GM21825 (cell line): ENCODE results near the gene TTLL1.
"Not testable (repeated sequence)": the region's sequence is repeated elsewhere in the genome, so short reads cannot be mapped to it uniquely, and the experiment has no call there.

ENCODE experiments used
- ATAC-seq: cut with Tn5 transposase; IDR thresholded peaks from one replicate; pipeline ENCODE4 v1.9.1; 2021; ENCODE audit warnings: mild to moderate bottlenecking, moderate library complexity; ENCODE audit not compliant: unreplicated experiment

TTLL1 gene

DNA sequence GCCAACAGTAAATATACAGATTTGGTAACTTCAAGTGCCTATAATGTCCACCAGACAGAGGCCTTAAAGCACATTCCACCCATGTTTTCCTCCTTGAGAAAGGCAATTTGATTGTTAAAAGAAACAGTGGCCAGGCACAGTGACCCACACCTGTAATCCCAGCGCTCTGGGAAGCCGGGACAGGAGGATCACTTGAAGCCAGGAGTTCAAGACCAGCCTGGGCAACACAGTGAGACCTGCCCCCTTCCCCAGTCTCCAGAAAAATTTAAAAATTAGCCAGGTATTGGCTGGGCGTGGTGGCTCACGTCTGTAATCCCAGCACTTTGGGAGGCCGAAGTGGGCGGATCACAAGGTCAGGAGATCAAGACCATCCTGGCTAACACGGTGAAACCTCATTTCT, 93.5 kb downstream of the TTLL1 start:
- not testable (repeated sequence) for ATAC-seq

DNA sequence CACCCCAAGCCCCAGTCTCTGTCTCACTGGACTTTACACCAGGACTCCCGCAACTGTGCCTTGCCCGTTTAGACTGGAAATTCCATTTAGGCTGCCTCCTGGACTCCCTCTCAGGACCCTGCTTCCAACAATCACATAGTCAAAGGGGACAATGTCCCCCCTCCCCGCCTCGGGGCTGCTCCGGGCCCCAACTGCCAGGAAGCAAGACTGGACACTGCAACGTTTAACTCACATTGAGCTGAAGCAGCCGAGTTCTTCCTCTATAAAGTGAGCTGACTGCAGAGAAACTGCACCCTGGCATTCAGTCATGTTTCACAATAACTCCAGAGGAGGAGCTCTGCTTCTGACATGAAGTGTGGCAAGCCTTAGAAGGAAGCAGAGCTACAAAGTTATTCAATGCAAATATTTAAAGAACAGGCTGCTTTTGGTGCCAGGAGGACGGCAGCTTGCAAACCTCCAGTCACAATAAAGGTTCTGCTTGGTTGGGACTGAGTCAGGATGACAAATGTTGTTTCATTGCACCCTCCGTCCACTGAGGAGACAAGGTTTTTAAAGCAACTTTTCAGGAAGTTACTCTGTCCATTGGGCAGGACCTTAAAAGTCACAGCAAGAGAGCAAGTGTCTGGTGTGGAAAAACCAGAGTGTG, 94.2 kb downstream of the TTLL1 start:
- no peak for ATAC-seq

DNA sequence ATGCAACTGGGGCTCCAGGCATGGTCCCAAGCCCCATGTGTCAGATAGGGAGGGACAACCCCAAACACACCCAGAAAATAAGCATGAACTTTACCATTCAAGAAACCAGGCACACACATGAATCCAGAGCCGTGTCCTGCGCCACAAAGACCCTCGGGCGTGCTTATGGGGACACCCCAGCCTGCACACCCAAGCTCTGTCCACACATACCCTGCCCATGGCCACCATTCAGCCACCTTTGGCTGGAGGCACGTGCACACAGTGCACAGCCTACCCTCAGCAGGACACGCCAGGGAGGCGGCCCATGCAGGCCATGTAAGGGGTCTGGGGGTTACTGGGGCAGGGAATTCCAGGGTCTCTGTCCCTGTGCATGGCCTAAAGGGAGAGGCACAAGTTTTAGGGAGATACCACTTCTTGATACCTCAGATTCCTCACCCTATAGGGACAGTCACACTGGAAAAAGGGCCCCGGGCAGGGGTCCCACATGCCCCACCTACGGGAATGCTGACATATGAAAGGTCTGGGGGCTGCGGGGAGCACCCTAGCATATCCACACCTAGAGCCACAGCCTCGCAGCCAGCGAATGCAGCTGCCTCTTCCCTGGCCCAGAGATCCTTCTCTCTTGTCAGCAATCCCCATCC, 94.8 kb downstream of the TTLL1 start:
- ATAC-seq = no peak

DNA sequence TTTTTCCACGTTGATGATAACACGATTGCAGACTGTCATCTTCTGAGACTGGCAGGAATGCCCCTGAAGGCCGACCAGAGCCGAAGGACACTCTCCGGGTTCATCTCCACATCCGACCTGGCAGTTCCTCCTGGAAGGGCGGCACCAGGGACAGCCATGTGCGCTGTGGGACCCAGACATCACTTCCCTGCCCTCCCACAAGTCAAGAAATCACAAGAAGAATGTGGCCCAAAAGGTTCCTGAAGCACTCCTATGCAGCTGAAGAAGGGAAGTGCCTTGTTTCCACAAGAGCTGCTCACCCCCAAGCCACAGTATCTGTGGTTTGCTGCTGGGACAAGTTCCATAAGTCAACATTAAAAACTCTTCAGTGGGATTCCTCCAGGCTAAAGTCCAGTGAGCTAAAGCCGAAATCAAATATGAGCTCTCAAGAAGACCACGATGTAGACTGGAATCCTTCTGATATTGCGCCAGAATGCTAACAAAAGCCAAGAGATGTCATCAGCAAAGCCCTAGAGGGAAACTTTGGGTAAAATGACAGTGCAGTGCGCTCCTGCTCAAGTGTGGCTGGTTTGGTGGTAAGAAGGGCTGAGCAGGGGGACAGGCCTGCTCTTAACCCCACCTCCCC, 95.4 kb downstream of the TTLL1 start:
- no peak for ATAC-seq

DNA sequence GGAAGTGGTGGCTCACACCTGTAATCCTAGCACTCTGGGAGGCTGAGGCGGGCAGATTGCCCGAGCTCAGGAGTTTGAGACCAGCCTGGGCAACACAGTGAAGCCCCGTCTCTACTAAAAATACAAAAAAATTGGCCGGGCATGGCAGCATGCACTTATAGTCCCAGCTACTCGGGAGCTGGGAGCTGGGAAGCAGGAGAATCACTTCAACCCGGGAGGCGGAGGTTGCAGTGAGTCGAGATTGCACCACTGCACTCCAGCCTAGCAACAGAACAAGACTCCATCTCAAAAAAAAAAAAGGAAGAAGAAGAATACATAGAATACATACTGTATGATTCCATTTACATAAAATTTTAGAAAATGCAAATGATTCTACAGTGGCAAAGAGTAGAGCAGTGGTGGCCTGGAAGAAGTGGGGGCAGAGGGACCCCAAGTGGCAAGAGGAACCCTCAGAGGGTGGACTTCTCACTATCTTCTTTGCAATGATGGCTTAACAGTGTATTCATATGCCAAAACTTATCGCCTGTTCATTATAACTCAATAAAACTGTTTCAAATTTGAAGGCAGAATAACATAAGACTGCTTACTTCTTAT, 96.2 kb downstream of the TTLL1 start:
- ATAC-seq = no peak

DNA sequence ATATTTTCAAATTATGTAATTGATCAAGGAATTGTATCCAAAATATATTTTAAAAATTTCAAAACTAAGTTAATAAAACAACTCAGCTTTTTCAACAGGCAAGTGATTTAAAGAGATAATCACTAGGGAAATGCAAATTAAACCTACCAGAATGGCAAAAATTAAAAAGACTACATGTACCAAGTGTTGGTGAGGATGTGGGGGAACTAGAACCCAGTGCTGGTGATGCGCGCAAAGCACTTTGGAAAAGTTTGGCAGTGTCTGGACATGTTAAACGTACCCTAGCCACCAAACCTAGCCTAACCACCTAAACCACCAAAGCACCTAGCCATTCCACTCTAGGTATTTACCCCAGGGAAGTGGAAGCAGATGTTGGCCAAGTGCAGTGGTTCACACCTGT, 97.1 kb downstream of the TTLL1 start:
- ATAC-seq = no peak

DNA sequence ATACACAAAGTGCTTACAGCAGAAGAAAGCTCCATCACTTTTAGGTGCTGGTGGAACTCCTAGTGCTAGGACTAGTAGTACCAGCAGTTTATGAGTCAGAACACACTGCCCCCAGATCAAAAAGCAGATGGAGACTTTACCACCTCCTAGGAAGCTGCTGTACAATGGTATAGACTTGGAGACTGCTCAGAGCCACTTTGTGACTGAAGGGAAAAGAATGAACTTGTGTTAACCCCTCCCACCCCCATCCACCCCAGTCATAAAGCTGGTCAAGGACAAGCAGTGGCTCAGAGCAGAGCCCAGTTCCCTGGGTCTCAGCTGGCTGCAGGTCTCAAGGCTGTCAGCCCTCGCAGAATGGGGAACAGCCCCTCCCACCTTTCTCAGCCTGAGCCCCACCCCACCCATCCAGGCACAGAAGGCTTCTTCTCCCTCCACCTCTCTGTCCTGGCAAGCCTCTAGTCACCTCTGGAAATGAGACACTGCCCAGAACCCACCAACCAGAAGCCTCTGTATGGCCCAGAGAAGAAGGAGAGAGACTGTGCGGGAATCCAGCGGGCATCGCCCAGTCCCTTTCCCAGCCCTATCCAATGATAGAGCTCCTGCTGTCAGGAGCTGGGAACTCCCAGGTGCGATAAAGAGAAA, 98.1 kb downstream of the TTLL1 start:
- no peak for ATAC-seq

DNA sequence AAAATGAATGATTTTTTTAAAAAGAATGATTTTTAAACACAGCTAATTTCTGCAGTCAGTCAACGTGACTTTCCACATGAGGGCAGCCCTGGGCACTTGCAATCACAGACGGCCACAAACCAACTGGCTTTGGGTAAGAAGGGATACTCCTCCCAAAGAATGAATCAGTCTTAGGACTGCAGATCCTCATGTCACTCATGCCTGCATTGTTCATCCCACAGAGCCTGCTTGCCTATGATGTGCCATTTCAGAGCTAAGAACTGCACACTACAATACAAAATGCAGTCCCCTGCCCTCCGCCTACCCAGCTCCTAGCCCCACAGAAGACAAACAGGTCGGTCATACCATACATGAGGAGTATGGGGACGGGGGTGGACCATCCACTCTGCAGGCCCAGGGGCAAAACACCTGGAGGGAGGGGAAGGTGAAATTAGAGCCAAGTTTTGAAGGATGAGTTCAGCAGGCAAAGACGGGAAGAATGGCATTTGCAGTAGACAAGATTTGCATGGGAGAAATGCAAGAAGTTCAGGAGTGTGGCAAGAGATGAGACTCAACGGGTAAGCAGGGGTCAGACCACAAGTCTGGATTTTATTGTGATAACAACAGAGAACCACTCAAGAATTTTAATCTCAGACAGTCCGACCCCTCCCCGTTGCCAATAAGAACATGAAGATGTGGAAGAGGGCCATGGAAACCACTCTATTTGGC, 98.9 kb downstream of the TTLL1 start:
- no peak for ATAC-seq
